ENCODE data around the gene DBN1. TPM values are rescaled to one million over a fixed set of nuclear protein-coding genes. Genes with fewer than 3 reads are reported as not detected.

Gene DBN1
- total and polyA plus RNA-seq, 12 donors: 5.1 to 47.1 (median 12.6) TPM

- TF ChIP-seq POLR2A (IDR thresholded peaks at IDR 0.05): no peak
- TF ChIP-seq CTCF (IDR thresholded peaks at IDR 0.05): no peak
- no peak within 1 kb of the TSS for H3K4me3 ChIP-seq
- no peaks in the 10 kb centered on the region for H3K27me3 ChIP-seq
- no peak for DNase-seq
- H3K27ac ChIP-seq: no peak within 1 kb of the TSS
- no peaks in the 10 kb centered on the region for H3K9me3 ChIP-seq (replicated peaks in 1 of 3)
- peaks cover 1 to 6% of the 10 kb centered on the region in 2 donors for H3K4me1 ChIP-seq (replicated peaks in 1 of 2)
- intact Hi-C loops (cut with DNase I): no loop called here
- 80 to 92% (median 87%) methylated on average over 7 to 9 of the region's 9 CpGs for WGBS, 4 donors
- no peaks in the 10 kb centered on the region for H3K36me3 ChIP-seq (replicated peaks in 1 of 2)
These were observed 64.2 kb downstream of the DBN1 start, which contains the start of gene F12 for GRCh38 chr5:177409043-177409801. TSS of gene F12 (minus strand) at chr5:177409564. CDS start at chr5:177409527, 37 bp downstream.

Other genes starting within 250 kb of the DBN1 start
- gene RAB24, start 169.9 kb downstream of the DBN1 start, total RNA-seq: 10 to 100 TPM; 36.9 to 72.6 (median 51.3) TPM
- gene RAB24, start 169.9 kb downstream of the DBN1 start, polyA plus RNA-seq: 100 to 1,000 TPM in 1 of 3 donors, 10 to 100 TPM in 2; 29.4 to 134 (median 95.2) TPM
- gene PRELID1, start 169.8 kb downstream of the DBN1 start, total RNA-seq: 100 to 1,000 TPM in 4 of 9 donors, 10 to 100 TPM in 5; 52.3 to 164 (median 97.4) TPM
- 100 to 1,000 TPM; 175 to 217 (median 178) TPM for gene PRELID1, start 169.8 kb downstream of the DBN1 start, polyA plus RNA-seq
- gene MXD3, start 161.7 kb downstream of the DBN1 start, total RNA-seq: 10 to 100 TPM in 1 of 9 donors, 1 to 10 TPM in 7, under 1 TPM in 1; 0.85 to 18.1 (median 3.5) TPM
- 10 to 100 TPM in 2 of 3 donors, under 1 TPM in 1; 0.16 to 42.6 (median 26.2) TPM for gene MXD3, start 161.7 kb downstream of the DBN1 start, polyA plus RNA-seq
- 100 to 1,000 TPM; 109 to 398 (median 160) TPM for gene LMAN2, start 122.0 kb downstream of the DBN1 start, total RNA-seq
- gene LMAN2, start 122.0 kb downstream of the DBN1 start, polyA plus RNA-seq: 100 to 1,000 TPM in 1 of 3 donors, 10 to 100 TPM in 2; 85.7 to 147 (median 97.4) TPM
- 10 to 100 TPM in 6 of 9 donors, 1 to 10 TPM in 3; 4.4 to 36.3 (median 14.7) TPM for gene RGS14, start 115.7 kb downstream of the DBN1 start, total RNA-seq
- 10 to 100 TPM in 2 of 3 donors, 1 to 10 TPM in 1; 2.3 to 19.8 (median 18.5) TPM for gene RGS14, start 115.7 kb downstream of the DBN1 start, polyA plus RNA-seq
- gene SLC34A1, start 89.2 kb downstream of the DBN1 start, total RNA-seq: not detected
- not detected for gene SLC34A1, start 89.2 kb downstream of the DBN1 start, polyA plus RNA-seq
- not detected for gene PFN3, start 73.0 kb downstream of the DBN1 start, total RNA-seq
- not detected for gene PFN3, start 73.0 kb downstream of the DBN1 start, polyA plus RNA-seq
- gene F12, start 64.1 kb downstream of the DBN1 start, total RNA-seq: under 1 TPM in 7 of 9 donors, not detected in 2; 0.11 to 0.69 (median 0.20) TPM
- gene F12, start 64.1 kb downstream of the DBN1 start, polyA plus RNA-seq: under 1 TPM in 2 of 3 donors, not detected in 1; 0.47 to 0.80 TPM
- 10 to 100 TPM; 16.2 to 31.9 (median 22.3) TPM for gene GRK6, start 47.0 kb downstream of the DBN1 start, total RNA-seq
- gene GRK6, start 47.0 kb downstream of the DBN1 start, polyA plus RNA-seq: 10 to 100 TPM in 2 of 3 donors, 1 to 10 TPM in 1; 3.5 to 15.3 (median 11.2) TPM
- 10 to 100 TPM in 1 of 9 donors, 1 to 10 TPM in 7, under 1 TPM in 1; 0.55 to 13.5 (median 6.1) TPM for gene PRR7, start 26.8 kb downstream of the DBN1 start, total RNA-seq
- gene PRR7, start 26.8 kb downstream of the DBN1 start, polyA plus RNA-seq: 1 to 10 TPM in 2 of 3 donors, not detected in 1; 5.4 to 9.8 TPM
- gene PDLIM7, start 24.0 kb upstream of the DBN1 start, total RNA-seq: 10 to 100 TPM; 10.4 to 63.2 (median 38.7) TPM
- 100 to 1,000 TPM in 2 of 3 donors, 1 to 10 TPM in 1; 6.5 to 246 (median 131) TPM for gene PDLIM7, start 24.0 kb upstream of the DBN1 start, polyA plus RNA-seq
- gene DOK3, start 36.2 kb upstream of the DBN1 start, total RNA-seq: 10 to 100 TPM in 6 of 9 donors, 1 to 10 TPM in 3; 1.5 to 49.1 (median 11.9) TPM
- 10 to 100 TPM in 2 of 3 donors, 1 to 10 TPM in 1; 2.3 to 38.5 (median 10.7) TPM for gene DOK3, start 36.2 kb upstream of the DBN1 start, polyA plus RNA-seq
- gene DDX41, start 43.3 kb upstream of the DBN1 start, total RNA-seq: 100 to 1,000 TPM in 6 of 9 donors, 10 to 100 TPM in 3; 71.4 to 180 (median 112) TPM
- 100 to 1,000 TPM in 2 of 3 donors, 10 to 100 TPM in 1; 47.0 to 145 (median 124) TPM for gene DDX41, start 43.3 kb upstream of the DBN1 start, polyA plus RNA-seq
- gene FAM193B, start 80.9 kb upstream of the DBN1 start, total RNA-seq: 100 to 1,000 TPM in 1 of 9 donors, 10 to 100 TPM in 8; 22.0 to 104 (median 41.4) TPM
- gene FAM193B, start 80.9 kb upstream of the DBN1 start, polyA plus RNA-seq: 100 to 1,000 TPM in 2 of 3 donors, 10 to 100 TPM in 1; 18.4 to 851 (median 249) TPM
- gene TMED9, start 118.6 kb upstream of the DBN1 start, total RNA-seq: 100 to 1,000 TPM in 7 of 9 donors, 10 to 100 TPM in 2; 67.6 to 265 (median 139) TPM
- 100 to 1,000 TPM; 105 to 125 (median 113) TPM for gene TMED9, start 118.6 kb upstream of the DBN1 start, polyA plus RNA-seq
- 10 to 100 TPM; 27.8 to 77.6 (median 43.7) TPM for gene B4GALT7, start 126.5 kb upstream of the DBN1 start, total RNA-seq
- gene B4GALT7, start 126.5 kb upstream of the DBN1 start, polyA plus RNA-seq: 100 to 1,000 TPM in 1 of 3 donors, 10 to 100 TPM in 2; 22.7 to 131 (median 55.1) TPM

Data from adrenal gland (tissue), 12 donors.